H1 (cell line): ENCODE measurements around the gene PPM1L. TPM values are rescaled to one million over a fixed set of nuclear protein-coding genes. Genes with fewer than 3 reads are reported as not detected.

Experiments
- CTCF ChIA-PET: fragments of 300-600 bp; sonication (Branson Sonifier 250); formaldehyde crosslinking; loops from one replicate; lab custom pipeline; 2021; ENCODE audit not compliant: partially characterized antibody; lab: Charles Lee
- POLR2A ChIA-PET: fragments of 300-600 bp; sonication (Branson Sonifier 250); formaldehyde crosslinking; loops from one replicate; lab custom pipeline; 2021; ENCODE audit warnings: inconsistent platforms; ENCODE audit not compliant: partially characterized antibody; lab: Charles Lee
- DNase-seq, 2 experiments: peaks; one replicate each; pipeline versions ENCODE4 v3.0.0 to v3.0.0-alpha.2; 2010 to 2022; ENCODE audit warnings: low spot score in 2 of 2, low read depth in 1 of 2, mixed read lengths in 1 of 2
- FAIRE-seq: peaks from 2 replicates; lab custom pipeline; 2011; peaks lifted over from hg19 to GRCh38; lab: Jason Lieb, UNC
- H2AFZ ChIP-seq: 2 replicates; pipeline ENCODE4 v1.8.1; 2012; ENCODE audit warnings: low read length, inconsistent platforms
- H2AK5ac ChIP-seq: 2 replicates; pipeline ENCODE4 v1.6.1; 2013; ENCODE audit warnings: low read depth, low read length
- H2BK120ac ChIP-seq: replicated peaks from 2 replicates; pipeline ENCODE3; 2013; ENCODE audit warnings: low read depth, low read length, inconsistent platforms
- H2BK12ac ChIP-seq: 2 replicates; pipeline ENCODE4 v1.6.1; 2013; ENCODE audit warnings: low read depth, low read length
- H2BK15ac ChIP-seq: 2 replicates; pipeline ENCODE4 v1.6.1; 2013; ENCODE audit warnings: low read length
- H2BK20ac ChIP-seq: 2 replicates; pipeline ENCODE4 v1.6.1; 2013; ENCODE audit warnings: low read length
- H2BK5ac ChIP-seq: 2 replicates; pipeline ENCODE4 v1.6.1; 2013; ENCODE audit warnings: low read depth, low read length
- H3K14ac ChIP-seq: 2 replicates; pipeline ENCODE4 v1.6.1; 2013; ENCODE audit warnings: inconsistent platforms; ENCODE audit not compliant: insufficient read length
- H3K18ac ChIP-seq: 2 replicates; pipeline ENCODE4 v1.6.1; 2013; ENCODE audit warnings: low read length; ENCODE audit errors: extremely low read depth
- H3K23ac ChIP-seq: 2 replicates; pipeline ENCODE4 v1.6.1; 2013; ENCODE audit warnings: inconsistent platforms; ENCODE audit not compliant: insufficient read length
- H3K23me2 ChIP-seq: 2 replicates; pipeline ENCODE4 v1.6.1; 2013; ENCODE audit warnings: low read depth, low read length
- H3K27ac ChIP-seq: 2 replicates; pipeline ENCODE4 v1.6.1; 2011; ENCODE audit warnings: low read depth, low read length, inconsistent platforms
- H3K27me3 ChIP-seq, 4 experiments: replicated peaks in 1 of 4; 1 replicate in 1 of 4; 2 replicates in 3 of 4; pipeline versions ENCODE4 v1.6.1 to v1.8.1; 2011 to 2013; ENCODE audit warnings: low read length in 3 of 4, mild to moderate bottlenecking in 3 of 4, inconsistent platforms in 2 of 4, mixed read lengths in 2 of 4, moderate library complexity in 1 of 4; ENCODE audit not compliant: control insufficient read depth in 3 of 4, insufficient read depth in 3 of 4; ENCODE audit errors: extremely low read depth in 1 of 4
- H3K36me3 ChIP-seq, 4 experiments: 2 replicates each; pipeline versions ENCODE4 v1.6.1 to v1.8.1; 2011 to 2013; ENCODE audit warnings: mild to moderate bottlenecking in 4 of 4, low read length in 3 of 4, moderate library complexity in 2 of 4, control low read depth in 1 of 4, inconsistent platforms in 1 of 4; ENCODE audit not compliant: insufficient read depth in 4 of 4, control insufficient read depth in 2 of 4
- H3K4ac ChIP-seq: replicated peaks from 2 replicates; pipeline ENCODE3; 2013; ENCODE audit warnings: low read length, low read depth, mixed read lengths, inconsistent platforms; ENCODE audit not compliant: insufficient read length
- H3K4me1 ChIP-seq, 4 experiments: replicated peaks in 1 of 4; 1 replicate in 1 of 4; 2 replicates in 3 of 4; pipeline versions ENCODE4 v1.6.1 to v1.8.1; 2011 to 2013; ENCODE audit warnings: low read length in 3 of 4, inconsistent platforms in 2 of 4, mixed read lengths in 1 of 4; ENCODE audit not compliant: insufficient read depth in 4 of 4, control insufficient read depth in 3 of 4
- H3K4me2 ChIP-seq, 2 experiments: 2 replicates each; pipeline versions ENCODE4 v1.6.1 to v1.8.1; 2011 to 2013; ENCODE audit warnings: low read depth in 2 of 2, low read length in 2 of 2, control low read depth in 1 of 2, inconsistent platforms in 1 of 2, mild to moderate bottlenecking in 1 of 2; ENCODE audit not compliant: insufficient read depth in 1 of 2
- H3K4me3 ChIP-seq, 4 experiments: fragments of 200-600, 300-600 bp in 1 of 4; sonication (generic), shearing (Covaris generic), sonication (Bioruptor Twin) in 1 of 4; 2 replicates each; pipeline versions ENCODE4 v1.5.1 to v1.8.1; 2011 to 2016; ENCODE audit warnings: low read length in 4 of 4, low read depth in 3 of 4, control low read depth in 2 of 4, inconsistent platforms in 2 of 4, mild to moderate bottlenecking in 2 of 4, mixed read lengths in 1 of 4, moderate library complexity in 1 of 4; ENCODE audit not compliant: insufficient read depth in 2 of 4; ENCODE audit errors: extremely low read depth in 1 of 4
- H3K56ac ChIP-seq: replicated peaks from 2 replicates; pipeline ENCODE3; 2013; ENCODE audit warnings: low read depth, mild to moderate bottlenecking, mixed read lengths, low read length, inconsistent platforms; ENCODE audit not compliant: insufficient read length
- H3K79me1 ChIP-seq: 2 replicates; pipeline ENCODE4 v1.6.1; 2013; ENCODE audit warnings: low read depth, low read length, control low read depth
- H3K79me2 ChIP-seq, 2 experiments: 2 replicates each; pipeline versions ENCODE4 v1.6.1 to v1.8.1; 2012 to 2013; ENCODE audit warnings: low read length in 2 of 2, mild to moderate bottlenecking in 2 of 2, inconsistent platforms in 1 of 2; ENCODE audit not compliant: insufficient read depth in 2 of 2, control insufficient read depth in 1 of 2
- H3K9ac ChIP-seq, 4 experiments: replicated peaks in 1 of 4; 1 replicate in 1 of 4; 2 replicates in 3 of 4; pipeline versions ENCODE4 v1.6.1 to v1.8.1; 2011 to 2013; ENCODE audit warnings: low read depth in 3 of 4, low read length in 3 of 4, control low read depth in 2 of 4, mild to moderate bottlenecking in 2 of 4, moderate library complexity in 2 of 4, inconsistent platforms in 1 of 4; ENCODE audit errors: extremely low read depth in 1 of 4
- H3K9me3 ChIP-seq, 2 experiments: 2 replicates each; pipeline versions ENCODE4 v1.6.1 to v1.8.1; 2012 to 2013; ENCODE audit warnings: mild to moderate bottlenecking in 2 of 2, moderate library complexity in 2 of 2, control low read depth in 1 of 2, inconsistent platforms in 1 of 2, low read depth in 1 of 2, low read length in 1 of 2, mixed read lengths in 1 of 2; ENCODE audit not compliant: insufficient read depth in 2 of 2
- H4K20me1 ChIP-seq, 2 experiments: replicated peaks in 1 of 2; 2 replicates each; pipeline versions ENCODE3 to v1.8.1; 2011 to 2013; ENCODE audit warnings: inconsistent platforms in 2 of 2, low read length in 2 of 2, mild to moderate bottlenecking in 1 of 2; ENCODE audit not compliant: insufficient read depth in 2 of 2, control insufficient read depth in 1 of 2
- H4K5ac ChIP-seq: 2 replicates; pipeline ENCODE4 v1.6.1; 2013; ENCODE audit warnings: low read length, low read depth, mixed read lengths, inconsistent platforms; ENCODE audit not compliant: insufficient read length
- H4K8ac ChIP-seq: 2 replicates; pipeline ENCODE4 v1.8.0; 2013; ENCODE audit warnings: mild to moderate bottlenecking, moderate library complexity, low read length, inconsistent platforms; ENCODE audit not compliant: insufficient read depth; ENCODE audit errors: extremely low read depth
- H4K91ac ChIP-seq: replicated peaks from 2 replicates; pipeline ENCODE3; 2013; ENCODE audit warnings: low read length, mixed read lengths, inconsistent platforms; ENCODE audit not compliant: insufficient read length
- CHD1 ChIP-seq: IDR thresholded peaks from 2 replicates; pipeline ENCODE4 v1.6.1; 2012; ENCODE audit warnings: low read depth, low read length, improper control_type of control experiment
- CHD2 ChIP-seq: IDR thresholded peaks from 2 replicates; pipeline ENCODE4 v1.6.1; 2012; ENCODE audit warnings: low read length, improper control_type of control experiment
- CREB1 ChIP-seq: IDR thresholded peaks from 2 replicates; pipeline ENCODE4 v1.6.1; 2012; ENCODE audit warnings: inconsistent platforms
- EP300 ChIP-seq, 2 experiments: IDR thresholded peaks; 1 replicate in 1 of 2; 2 replicates in 1 of 2; pipeline ENCODE4 v1.6.1; 2011 to 2012; ENCODE audit warnings: low read depth in 2 of 2, low read length in 2 of 2, mild to moderate bottlenecking in 2 of 2, borderline replicate concordance in 1 of 2, inconsistent platforms in 1 of 2, moderate library complexity in 1 of 2
- GABPA ChIP-seq: IDR thresholded peaks from 2 replicates; pipeline ENCODE4 v1.6.1; 2011; ENCODE audit warnings: mild to moderate bottlenecking, low read length, moderate library complexity, borderline replicate concordance; ENCODE audit not compliant: insufficient read depth
- GTF2F1 ChIP-seq: IDR thresholded peaks from 2 replicates; pipeline ENCODE4 v1.6.1; 2012; ENCODE audit warnings: low read depth, low read length, improper control_type of control experiment, borderline replicate concordance
- JUND ChIP-seq: IDR thresholded peaks from 2 replicates; pipeline ENCODE4 v1.6.1; 2011; ENCODE audit warnings: mild to moderate bottlenecking, improper control_type of control experiment, low read length
- RNF2 ChIP-seq: fragments of 200-900, 300-1000 bp; sonication (generic); IDR thresholded peaks from 2 replicates; pipeline ENCODE4 v1.7.1; 2016; ENCODE audit warnings: borderline replicate concordance, low read depth, mild to moderate bottlenecking, antibody characterized with exemption, low read length; ENCODE audit not compliant: poor library complexity, severe bottlenecking; ENCODE audit errors: missing control alignments
- SIN3A ChIP-seq, 2 experiments: IDR thresholded peaks in 1 of 2; conservative IDR thresholded peaks in 1 of 2; 2 replicates each; pipeline ENCODE4 v1.6.1; 2011 to 2012; ENCODE audit warnings: low read length in 2 of 2, improper control_type of control experiment in 1 of 2, low read depth in 1 of 2, mild to moderate bottlenecking in 1 of 2
- SP1 ChIP-seq: IDR thresholded peaks from 2 replicates; pipeline ENCODE4 v1.6.1; 2011; ENCODE audit warnings: low read depth, low read length
- WGBS, 2 experiments: shearing (Covaris generic) in 1 of 2; methylation state at CpG; one replicate each; pipeline versions ENCODE4 v1.1.6 to v1.1.7; 2013 to 2015; ENCODE audit warnings: low lambda C conversion rate in 2 of 2, mixed read lengths in 2 of 2, inconsistent platforms in 1 of 2, low coverage in 1 of 2, missing lambda C conversion rate in 1 of 2; ENCODE audit not compliant: insufficient replicate concordance in 2 of 2, insufficient coverage in 1 of 2, insufficient read length in 1 of 2; ENCODE audit errors: extremely low coverage in 1 of 2, missing lambda C conversion rate in 1 of 2; 5-methylcytosine and 5-hydroxymethylcytosine counted together
- polyA plus RNA-seq, 7 experiments: library from polyadenylated mRNA; depleted of rRNA in 3 of 7; stranded (reverse) in 5 of 7; unstranded in 2 of 7; fragments of >200 nt in 5 of 7; fragments of 200-250 nt in 2 of 7; gene quantifications; 1 replicate in 5 of 7; 2 replicates in 1 of 7; 4 replicates in 1 of 7; pipeline versions ENCODE4 v1.2.1 to v1.2.3, GENCODE V29; 2011 to 2013; ENCODE audit warnings: missing spikeins in 2 of 7, mixed read lengths in 2 of 7
- total RNA-seq: library from RNA; stranded (reverse); fragmentation: NEBNext Ultra II Directional; extraction: Animal tissue kit (Norgen Biotek cat#: 25700); gene quantifications from 2 replicates; pipeline ENCODE4 v1.2.1, GENCODE V29; 2021
- TF ChIP-seq, protein P1 (sequence below): IDR thresholded peaks from 2 replicates; pipeline ENCODE4 v1.6.1; 2011; ENCODE audit warnings: low read depth, mild to moderate bottlenecking, low read length; ENCODE audit not compliant: insufficient read depth
- TF ChIP-seq, protein P2 (sequence below): IDR thresholded peaks from 2 replicates; pipeline ENCODE4 v1.6.1; 2011; ENCODE audit warnings: low read length, improper control_type of control experiment

The PPM1L gene
- total and polyA plus RNA-seq, 2 of the 8 experiments (the other 6 are each of a cell fraction or from before 2014, with no cell fraction given): 2.8 to 18.1 TPM

DNA sequence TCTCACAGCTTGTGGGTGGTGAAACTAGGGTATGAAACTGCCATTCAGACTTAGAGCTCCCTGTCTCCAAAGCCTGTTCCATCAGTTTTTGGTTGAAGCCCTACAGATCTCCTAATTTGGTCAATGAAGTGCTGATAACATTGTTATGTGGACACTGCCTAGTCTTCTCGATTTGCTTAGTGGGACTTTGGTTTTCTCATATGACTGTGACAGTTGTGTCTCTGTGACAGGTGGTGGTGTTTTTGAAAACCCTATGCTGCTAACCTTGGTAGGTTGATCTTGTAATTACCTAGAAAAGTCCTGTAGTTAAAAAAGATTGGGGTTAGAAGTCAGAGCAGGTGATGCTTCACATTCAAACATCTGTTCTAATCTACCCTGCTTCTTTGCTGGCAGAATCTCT, 9.2 kb downstream of the PPM1L start:
- no peaks in the 10 kb centered on the region for H3K27me3 ChIP-seq
- FAIRE-seq: no peak
- TF ChIP-seq SP1: no peak
- TF ChIP-seq, protein P1, sequence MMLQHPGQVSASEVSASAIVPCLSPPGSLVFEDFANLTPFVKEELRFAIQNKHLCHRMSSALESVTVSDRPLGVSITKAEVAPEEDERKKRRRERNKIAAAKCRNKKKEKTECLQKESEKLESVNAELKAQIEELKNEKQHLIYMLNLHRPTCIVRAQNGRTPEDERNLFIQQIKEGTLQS: no peak
- TF ChIP-seq RNF2: no peak
- TF ChIP-seq SIN3A (conservative IDR thresholded peaks at IDR 0.05 in 1 of 2, IDR thresholded peaks at IDR 0.05 in 1 of 2; ENCODE audit: low read depth in 1 of 2, low read length in 2 of 2): no peak
- TF ChIP-seq CHD1: no peak
- TF ChIP-seq GTF2F1: no peak
- TF ChIP-seq, protein P2, sequence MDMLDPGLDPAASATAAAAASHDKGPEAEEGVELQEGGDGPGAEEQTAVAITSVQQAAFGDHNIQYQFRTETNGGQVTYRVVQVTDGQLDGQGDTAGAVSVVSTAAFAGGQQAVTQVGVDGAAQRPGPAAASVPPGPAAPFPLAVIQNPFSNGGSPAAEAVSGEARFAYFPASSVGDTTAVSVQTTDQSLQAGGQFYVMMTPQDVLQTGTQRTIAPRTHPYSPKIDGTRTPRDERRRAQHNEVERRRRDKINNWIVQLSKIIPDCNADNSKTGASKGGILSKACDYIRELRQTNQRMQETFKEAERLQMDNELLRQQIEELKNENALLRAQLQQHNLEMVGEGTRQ: no peak
- no peak for TF ChIP-seq JUND
- TF ChIP-seq CHD2: no peak
- TF ChIP-seq CREB1: no peak
- no peak for TF ChIP-seq EP300 (IDR thresholded peaks at IDR 0.05; ENCODE audit: borderline replicate concordance in 1 of 2, low read depth in 2 of 2, low read length in 2 of 2)
- TF ChIP-seq GABPA: no peak

More for the DNA sequence above, 9.2 kb downstream of the PPM1L start:
- Histone ChIP-seq H3K9me3 (no peaks in the 10 kb centered on the region), H3K79me1 (no peaks in the 10 kb centered on the region; the same call in none of the 2 replicates), H2BK5ac (no peak overlapping the region), H4K8ac (no peak overlapping the region), H3K4me2 (no peak overlapping the region), H2BK120ac (no peak overlapping the region), H2AFZ (no peak overlapping the region), H3K23ac (no peak overlapping the region), H3K56ac (no peak overlapping the region), H4K20me1 (no peaks in the 10 kb centered on the region), H2BK12ac (no peak overlapping the region), H3K18ac (no peak overlapping the region), H2AK5ac (no peak overlapping the region), H3K36me3 (no peaks in the 10 kb centered on the region), H2BK15ac (no peak overlapping the region), H3K23me2 (no peaks in the 10 kb centered on the region), H4K91ac (no peak overlapping the region), H4K5ac (no peak overlapping the region), H2BK20ac (no peak overlapping the region), H3K79me2 (peaks cover 0 to 39% of the 10 kb centered on the region in 2 experiments; a peak in 3 of 4 replicates), H3K9ac (no peak overlapping the region), H3K4me3 (no peak overlapping the region), H3K27ac (no peak overlapping the region), H3K14ac (no peak overlapping the region), H3K4me1 (no peaks in the 10 kb centered on the region), H3K4ac (no peak overlapping the region)
- CTCF ChIA-PET: no interaction called here
- POLR2A ChIA-PET: no interaction called here
- WGBS, 2 experiments: 62% methylated on average over 1 of the region's 1 CpG; no CpG with 5 or more reads in 1 of the 2 experiments
- DNase-seq: no peak
